HL-60/S4 treated with phorbol 12-myristate 13-acetate at 8.2 ng/mL for 4 days and 3 days (cell line): ENCODE results near the gene PEX10.

ENCODE experiments used
- in situ Hi-C: fragments of 300-500 bp; cut with MboI; formaldehyde crosslinking; loops from 2 replicates; pipeline ENCODE4 v1.15.0; 2022; ENCODE audit warnings: low sequenced_read_pairs

The PEX10 gene

GRCh38 chr1:2405588-2406295, 6.6 kb downstream of the PEX10 start:
- in situ Hi-C loops = no loop called here

DNA sequence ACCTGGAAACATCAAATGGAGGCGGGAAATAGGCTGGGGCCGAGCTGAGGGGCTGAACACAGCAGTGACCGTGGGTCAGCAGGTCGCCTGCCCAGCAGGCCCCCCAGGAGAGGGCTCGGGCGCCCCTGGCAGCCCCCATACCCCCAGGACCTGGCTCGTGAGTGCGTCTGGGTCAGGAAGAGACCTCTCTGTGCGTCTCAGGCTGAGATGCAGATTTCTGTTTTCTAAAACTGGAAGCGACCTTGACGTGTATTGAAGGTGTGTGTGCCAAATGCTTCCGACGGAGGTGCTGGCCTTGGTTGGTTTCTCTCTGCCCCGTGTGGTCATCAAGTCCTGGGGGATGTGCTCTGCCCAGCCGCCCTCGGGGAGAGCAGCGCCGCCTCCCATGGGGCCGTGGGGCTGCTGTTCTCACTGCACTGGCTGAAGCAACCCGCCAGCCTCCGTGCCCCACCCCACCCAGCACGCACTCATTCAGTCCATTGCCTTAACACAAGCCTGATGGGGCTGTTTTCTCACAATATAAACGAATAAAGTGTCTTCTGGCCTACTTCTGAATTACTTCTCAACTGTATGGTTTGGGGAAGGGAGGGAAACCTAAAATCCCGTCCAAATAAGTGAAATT, 7.4 kb downstream of the PEX10 start:
- in situ Hi-C loops = no loop called here

DNA sequence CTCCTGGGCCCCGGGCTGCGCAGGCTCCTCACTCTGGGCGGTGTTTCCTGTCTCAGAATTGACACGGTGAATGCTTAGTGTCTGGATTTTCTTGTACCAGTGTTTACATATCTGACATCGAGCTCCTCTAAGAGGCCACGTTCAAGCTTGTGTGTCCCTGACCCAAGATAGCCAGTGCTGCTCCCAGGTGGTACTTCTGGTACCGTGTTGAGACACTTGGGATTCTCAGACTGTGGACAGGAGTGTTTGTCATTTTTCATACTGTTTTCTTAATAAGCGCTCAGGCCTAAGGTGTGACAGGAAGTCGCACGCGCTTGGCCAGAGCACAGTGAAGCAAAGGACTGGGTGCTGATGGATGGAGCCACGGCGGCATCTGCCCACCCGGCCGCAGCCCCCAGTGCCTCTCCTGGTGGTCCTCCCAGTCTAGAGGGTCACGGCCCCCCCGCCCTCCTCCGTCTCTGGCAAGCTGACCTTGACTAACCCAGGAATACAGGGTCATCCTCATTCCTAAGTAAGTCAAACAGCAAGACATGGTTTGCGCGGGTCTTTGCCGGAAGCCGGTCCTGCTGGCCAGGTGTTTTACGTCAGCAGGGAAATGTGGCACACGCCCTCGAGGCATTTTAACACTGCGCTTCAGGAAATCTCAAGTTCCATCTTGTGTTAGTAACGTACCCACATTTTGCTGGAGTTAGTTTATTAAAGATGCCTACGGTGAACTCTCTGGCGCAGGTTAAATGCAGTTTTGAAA, 8.0 kb downstream of the PEX10 start:
- in situ Hi-C loops = no loop called here

- in situ Hi-C loops = no loop called here
Observed at GRCh38 chr1:2403273-2403672, 9.1 kb downstream of the PEX10 start.

GRCh38 chr1:2402420-2402819, 9.9 kb downstream of the PEX10 start:
- in situ Hi-C loops = no loop called here

DNA sequence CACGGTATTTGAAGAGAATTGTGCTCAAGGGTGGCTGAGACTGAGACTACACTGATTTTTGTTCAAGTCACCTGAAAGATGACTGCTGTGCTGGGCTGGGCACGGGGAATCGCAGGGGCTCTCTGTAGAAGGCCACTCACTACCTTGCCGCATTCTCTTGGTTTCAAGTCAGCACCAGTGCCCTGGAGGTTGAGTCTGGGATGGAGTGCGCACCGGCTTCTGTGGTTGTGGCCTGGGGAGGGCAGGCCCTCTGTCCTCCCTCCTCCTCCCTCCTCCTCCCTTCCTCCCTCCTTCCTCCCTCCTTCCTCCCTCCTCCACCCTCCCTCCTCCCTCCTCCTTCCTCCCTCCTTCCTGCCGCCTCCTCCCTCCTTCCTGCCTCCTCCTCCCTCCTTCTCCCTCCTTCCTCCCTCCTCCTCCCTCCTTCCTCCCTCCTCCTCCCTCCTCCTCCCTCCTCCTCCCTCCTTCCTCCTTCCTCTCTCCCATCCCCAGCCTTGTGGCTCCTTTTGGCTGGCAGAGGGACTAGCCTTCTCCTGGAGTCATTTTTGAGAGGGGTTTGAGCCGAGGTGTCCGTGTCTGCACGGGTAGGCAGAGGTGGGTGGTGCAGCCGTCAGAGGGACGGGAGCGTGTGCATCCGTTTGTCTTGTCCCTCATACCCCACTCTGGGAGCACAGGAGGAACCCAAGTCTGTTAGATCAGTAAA, 11.3 kb downstream of the PEX10 start:
- in situ Hi-C loops = no loop called here

DNA sequence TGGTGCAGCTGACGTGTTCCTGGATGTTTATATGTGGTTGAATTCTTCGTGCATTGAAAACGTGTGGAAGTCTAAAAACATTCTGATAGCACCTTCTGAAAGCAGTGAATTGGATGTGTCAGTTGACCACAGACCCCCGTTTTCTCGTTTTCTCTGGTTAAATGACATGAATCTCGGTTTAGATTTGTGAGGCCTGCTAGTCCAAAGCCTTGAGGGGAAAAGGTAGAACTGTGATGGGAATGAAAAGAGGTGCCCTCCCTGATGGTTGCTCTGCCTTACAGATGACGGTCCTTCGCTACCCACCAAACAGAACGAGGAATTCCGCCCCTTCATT, 11.8 kb downstream of the PEX10 start:
- in situ Hi-C loops = no loop called here

DNA sequence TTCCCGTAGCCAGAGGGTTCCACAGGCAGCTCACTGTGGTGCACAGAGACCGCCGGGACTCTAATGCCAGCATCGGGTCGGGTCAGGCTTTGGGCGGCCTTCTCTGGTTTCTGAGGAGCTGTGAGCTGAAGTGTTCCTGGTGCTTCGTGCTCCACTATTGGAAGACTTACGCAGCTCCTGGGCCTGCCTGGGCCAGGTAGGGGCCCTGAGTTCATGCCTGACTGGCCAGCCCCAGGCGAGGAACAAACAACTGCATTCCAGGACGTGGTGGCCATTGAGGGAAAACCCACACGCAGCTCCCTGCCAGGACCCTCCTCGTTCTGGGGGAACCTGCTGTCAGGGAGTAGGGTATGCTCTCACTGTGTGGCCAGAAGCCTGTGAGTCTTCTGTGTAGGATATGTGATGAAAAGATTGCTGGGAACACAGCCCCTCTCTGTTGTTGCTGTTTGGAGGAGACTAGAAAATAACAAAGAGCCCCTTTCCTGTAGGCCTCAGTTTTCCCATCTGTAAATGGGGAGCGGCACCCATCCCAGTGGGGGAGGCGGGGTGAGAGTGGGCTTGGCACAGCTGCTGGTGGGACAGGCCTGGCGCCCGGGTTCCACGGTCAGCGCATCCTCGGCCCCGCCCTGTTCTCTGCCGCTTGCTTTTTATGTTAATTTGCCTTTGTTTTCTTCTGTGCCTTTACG, 12.3 kb downstream of the PEX10 start:
- in situ Hi-C loops = no loop called here

DNA sequence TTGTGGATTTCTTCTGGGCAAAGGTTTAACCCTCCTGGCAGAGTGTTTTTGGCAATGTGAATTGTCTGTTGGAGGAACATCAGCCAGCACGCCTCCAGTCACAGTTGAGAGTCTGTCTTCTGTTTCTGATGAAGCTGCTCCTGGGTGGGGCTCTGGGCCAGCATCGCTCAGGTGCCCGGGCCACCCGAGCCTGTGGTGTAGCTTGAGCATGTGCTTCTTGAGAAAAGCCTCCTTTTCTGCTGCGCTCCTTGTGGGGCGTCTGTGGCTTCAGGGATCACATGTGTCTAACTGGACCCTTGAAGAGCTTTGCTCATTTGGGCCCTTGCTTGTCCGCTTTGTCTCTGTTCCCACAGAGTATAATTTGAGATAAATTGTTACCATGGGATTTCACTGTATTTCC, 13.5 kb downstream of the PEX10 start:
- in situ Hi-C loops = no loop called here

DNA sequence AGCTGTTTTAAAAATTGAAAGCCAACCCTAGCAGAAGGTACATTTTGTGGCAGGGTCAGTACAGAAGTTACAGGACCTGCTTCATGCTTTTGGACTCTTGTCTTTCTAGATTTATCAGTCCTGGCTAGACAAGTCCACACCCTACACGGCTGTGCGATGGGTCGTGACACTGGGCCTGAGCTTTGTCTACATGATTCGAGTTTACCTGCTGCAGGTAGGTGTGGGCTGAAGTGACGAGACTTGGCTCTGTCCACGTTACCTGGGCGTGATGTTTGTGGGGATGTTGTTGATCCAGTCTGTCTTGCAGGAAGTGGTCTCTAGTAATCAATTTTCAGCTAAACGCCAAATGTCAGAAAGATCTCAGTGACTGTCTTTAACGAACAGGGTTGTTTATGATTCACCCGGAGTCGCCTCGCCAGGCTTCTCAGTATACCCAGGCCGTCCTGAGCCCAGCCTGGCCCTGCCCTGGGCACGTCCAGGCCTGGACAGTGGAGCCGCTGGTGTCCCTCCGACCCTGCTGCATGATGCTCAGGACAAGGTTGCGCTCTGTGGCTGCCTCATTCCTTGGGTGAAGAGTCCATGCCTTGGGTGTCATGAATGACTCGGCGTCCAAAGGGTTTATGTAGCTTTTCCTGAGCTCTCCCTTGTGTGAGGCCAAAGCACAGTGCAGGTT, 15.2 kb downstream of the PEX10 start:
- in situ Hi-C loops = no loop called here

- in situ Hi-C loops = no loop called here
Observed at GRCh38 chr1:2396476-2396875, 15.9 kb downstream of the PEX10 start.

GRCh38 chr1:2396059-2396458, 16.3 kb downstream of the PEX10 start:
- in situ Hi-C loops = no loop called here

GRCh38 chr1:2395245-2395644, 17.1 kb downstream of the PEX10 start:
- in situ Hi-C loops = no loop called here

DNA sequence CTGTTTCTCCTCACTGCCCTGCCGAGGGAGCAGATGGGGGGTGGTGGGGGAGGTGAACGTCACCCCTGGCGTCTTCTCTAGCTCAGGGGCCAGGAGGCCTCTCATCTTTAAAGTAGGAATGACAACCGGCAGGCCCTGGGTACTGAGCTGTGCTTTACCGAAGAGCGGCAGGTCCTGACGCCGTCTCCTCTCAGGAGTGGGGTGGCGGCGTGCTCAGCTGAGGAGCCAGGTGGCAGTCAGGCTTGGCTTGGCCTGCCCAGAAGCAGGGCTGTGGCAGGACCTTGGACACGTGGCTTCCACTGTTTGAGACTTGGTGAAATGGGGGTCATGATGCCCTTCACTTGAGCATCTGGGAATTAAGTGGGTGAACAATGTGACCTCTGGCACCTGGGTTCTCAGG, 17.6 kb downstream of the PEX10 start:
- in situ Hi-C loops = no loop called here

DNA sequence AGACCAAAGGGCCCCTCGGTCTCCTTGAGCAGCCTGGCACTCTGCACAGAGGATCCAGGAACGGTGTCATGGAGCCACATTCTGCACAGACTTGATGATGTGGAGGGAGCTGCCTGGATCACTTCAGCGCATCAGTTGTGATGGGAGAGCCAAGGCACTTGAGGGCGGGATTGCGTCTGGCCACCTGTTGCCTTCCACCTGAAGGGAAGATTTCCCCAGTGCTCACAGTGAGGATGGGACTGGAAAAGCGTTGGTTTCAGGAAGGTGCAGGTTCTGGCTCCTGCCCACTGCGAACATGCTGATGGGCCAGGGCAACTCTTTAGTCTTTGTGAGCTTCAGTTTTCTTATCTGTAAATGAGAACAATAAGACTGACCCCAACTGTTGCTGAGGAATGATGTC, 18.1 kb downstream of the PEX10 start:
- in situ Hi-C loops = no loop called here

DNA sequence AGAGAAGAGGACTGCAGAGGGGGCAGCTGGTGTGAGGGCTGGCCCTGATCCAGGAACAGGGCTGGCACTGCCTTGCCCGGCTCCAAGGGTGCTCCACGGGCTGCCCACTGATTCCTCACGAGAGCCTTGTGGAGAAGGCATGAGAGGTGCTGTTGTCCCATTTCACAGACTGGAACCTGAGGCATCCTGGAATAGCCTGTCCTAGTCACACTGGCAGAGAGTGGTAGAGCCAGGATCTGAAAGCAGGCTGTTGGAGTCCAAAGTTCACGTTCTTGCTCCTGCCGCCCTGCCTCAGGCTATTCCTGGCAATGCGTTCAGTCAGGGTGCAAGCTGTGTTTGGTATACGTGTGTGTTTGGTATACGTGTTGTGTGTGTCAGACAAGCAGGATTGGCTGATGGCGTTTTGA, 18.9 kb downstream of the PEX10 start:
- in situ Hi-C loops = no loop called here

- in situ Hi-C loops = no loop called here
Observed at GRCh38 chr1:2392686-2393085, 19.7 kb downstream of the PEX10 start.

DNA sequence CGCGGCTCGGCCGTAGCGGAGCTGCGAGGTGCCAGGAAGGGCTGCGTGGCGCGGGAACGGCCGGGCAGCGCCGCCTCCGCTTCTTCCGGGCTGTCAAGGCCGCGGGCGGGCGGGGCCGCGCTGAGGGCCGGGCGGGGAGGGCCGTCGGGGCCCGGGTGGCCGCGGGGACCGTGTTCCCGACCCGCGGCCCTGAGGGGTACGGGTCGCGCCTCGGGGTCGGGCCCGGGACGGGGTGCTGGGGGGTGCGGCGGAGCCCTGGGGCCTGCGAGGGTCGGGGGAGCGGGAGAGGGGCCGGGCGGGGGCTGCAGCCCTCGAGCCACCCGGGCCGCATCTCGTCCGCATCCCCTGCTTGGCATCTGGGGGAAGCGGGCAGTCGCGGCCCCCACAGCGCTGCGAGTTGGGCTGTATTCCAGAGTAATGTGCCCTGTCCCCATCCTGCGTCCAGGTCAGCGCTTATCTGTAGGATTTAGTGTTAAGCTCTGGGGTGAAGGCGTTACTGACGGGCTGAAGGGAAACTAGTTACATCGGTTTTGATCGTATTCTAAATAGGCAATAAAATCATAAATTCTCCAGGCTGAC, 20.3 kb downstream of the PEX10 start:
- in situ Hi-C loops = no loop called here

- in situ Hi-C loops = no loop called here
Observed at GRCh38 chr1:2391041-2391930, 21.1 kb downstream of the PEX10 start, which contains the start of the genes MORN1 and RER1. Gene MORN1, minus strand, starts transcription at chr1:2391554. Its CDS starts 21 bp downstream, at chr1:2391533. Gene RER1, plus strand, starts transcription at chr1:2391841. Its CDS starts 3,950 bp downstream, at chr1:2395791.
